DND-41 (cell line): ENCODE measurements around the gene NUP188.

Experiments
- ATAC-seq: fragments of 200-7000 bp; cut with Tn5 transposase; 3 replicates; pipeline ENCODE4 v1.9.1; 2021; ENCODE audit warnings: low read depth; ENCODE audit not compliant: insufficient read depth
- DNase-seq: peaks from one replicate; pipeline ENCODE4 v3.0.0-alpha.2; 2020
- H2AFZ ChIP-seq: 2 replicates; pipeline ENCODE4 v1.6.0; 2012; ENCODE audit warnings: low read depth, low read length
- H3K27ac ChIP-seq: 2 replicates; pipeline ENCODE4 v1.5.1; 2012; ENCODE audit warnings: low read length, inconsistent platforms
- H3K27me3 ChIP-seq: fragments of 200-600 bp; sonication (generic); 2 replicates; pipeline ENCODE4 v1.6.0; 2012; ENCODE audit warnings: low read length, mild to moderate bottlenecking, inconsistent platforms; ENCODE audit not compliant: insufficient read depth, poor library complexity
- H3K36me3 ChIP-seq: 2 replicates; pipeline ENCODE4 v1.5.1; 2012; ENCODE audit warnings: low read length, inconsistent platforms; ENCODE audit not compliant: insufficient read depth
- H3K4me1 ChIP-seq: 2 replicates; pipeline ENCODE4 v1.5.1; 2012; ENCODE audit warnings: mild to moderate bottlenecking, low read length; ENCODE audit not compliant: insufficient read depth
- H3K4me2 ChIP-seq: 2 replicates; pipeline ENCODE4 v1.6.0; 2012; ENCODE audit warnings: mild to moderate bottlenecking, moderate library complexity, low read length, inconsistent platforms; ENCODE audit not compliant: insufficient read depth
- H3K4me3 ChIP-seq, 2 experiments: fragments of 200-600 bp in 1 of 2; shearing (Covaris generic) in 1 of 2; 2 replicates each; pipeline ENCODE4 v1.5.1; 2012 to 2016; ENCODE audit warnings: inconsistent platforms in 2 of 2, low read length in 2 of 2, mild to moderate bottlenecking in 2 of 2, low read depth in 1 of 2, moderate library complexity in 1 of 2
- H3K79me2 ChIP-seq: 2 replicates; pipeline ENCODE4 v1.6.0; 2012; ENCODE audit warnings: low read length, inconsistent platforms; ENCODE audit not compliant: insufficient read depth
- H3K9ac ChIP-seq: 2 replicates; pipeline ENCODE4 v1.6.0; 2012; ENCODE audit warnings: low read depth, mild to moderate bottlenecking, inconsistent platforms, low read length, moderate library complexity
- H3K9me3 ChIP-seq: 2 replicates; pipeline ENCODE4 v1.5.1; 2012; ENCODE audit warnings: low read length, moderate library complexity, mild to moderate bottlenecking, inconsistent platforms; ENCODE audit not compliant: insufficient read depth, severe bottlenecking
- H4K20me1 ChIP-seq: 2 replicates; pipeline ENCODE4 v1.6.0; 2012; ENCODE audit warnings: low read length; ENCODE audit not compliant: insufficient read depth
- CTCF ChIP-seq: IDR thresholded peaks from 2 replicates; pipeline ENCODE4 v1.5.1; 2012; ENCODE audit warnings: borderline replicate concordance, low read length, moderate library complexity, mild to moderate bottlenecking; ENCODE audit not compliant: poor library complexity, severe bottlenecking; ENCODE audit errors: extremely low read depth
- EZH2 ChIP-seq: IDR thresholded peaks from 3 replicates; pipeline ENCODE4 v1.6.1; 2012; ENCODE audit warnings: borderline replicate concordance, low read depth, mild to moderate bottlenecking, moderate library complexity, low read length, inconsistent platforms; ENCODE audit not compliant: severe bottlenecking

NUP188 gene

DNA sequence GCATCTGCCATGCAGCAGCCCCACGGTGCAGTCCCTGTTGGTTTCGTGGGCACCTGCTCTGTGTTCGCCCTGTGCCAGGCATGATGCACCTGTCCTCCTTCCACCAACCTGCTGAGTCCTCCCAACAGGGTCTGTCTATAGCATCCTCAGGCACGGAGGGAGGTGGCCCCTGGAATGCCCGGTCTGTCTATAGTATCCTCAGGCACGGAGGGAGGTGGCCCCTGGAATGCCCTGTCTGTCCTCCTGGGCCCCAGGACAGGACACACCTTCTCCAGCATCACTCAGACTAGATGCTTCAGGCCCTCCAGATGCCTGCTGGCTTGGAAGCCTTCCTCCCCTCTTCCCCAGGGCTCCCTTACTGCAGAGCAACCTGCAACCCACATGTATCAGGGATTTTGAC is 36.6 kb upstream of the NUP188 start:
- H3K79me2 ChIP-seq: peaks cover 2% of the 10 kb centered on the region; the same call in 1 of the 2 replicates
- H4K20me1 ChIP-seq: peaks cover 9% of the 10 kb centered on the region; the same call in 1 of the 2 replicates
- peaks cover 69% of the 10 kb centered on the region for H3K36me3 ChIP-seq
- H3K9ac ChIP-seq: no peak overlapping the region
- H3K9me3 ChIP-seq: no peaks in the 10 kb centered on the region
- no peaks in the 10 kb centered on the region for H3K4me1 ChIP-seq
- H3K4me2 ChIP-seq: no peak overlapping the region
- ATAC-seq: no peak
- H3K4me3 ChIP-seq: no peak overlapping the region
- no peak overlapping the region for H3K27ac ChIP-seq
- no peak for TF ChIP-seq EZH2
- no peak for TF ChIP-seq CTCF
- H3K27me3 ChIP-seq: no peaks in the 10 kb centered on the region
- no peak for DNase-seq
- no peak overlapping the region for H2AFZ ChIP-seq

GRCh38 chr9:128911529-128912035 is 35.9 kb upstream of the NUP188 start:
- Histone ChIP-seq H3K36me3 (peaks cover 73% of the 10 kb centered on the region), H2AFZ (no peak overlapping the region), H3K27ac (no peak overlapping the region), H3K4me1 (no peaks in the 10 kb centered on the region), H3K4me3 (no peak overlapping the region), H3K9me3 (no peaks in the 10 kb centered on the region), H3K4me2 (no peak overlapping the region), H3K79me2 (peaks cover 2% of the 10 kb centered on the region; the same call in 1 of the 2 replicates), H4K20me1 (peaks cover 9% of the 10 kb centered on the region; the same call in 1 of the 2 replicates), H3K27me3 (no peaks in the 10 kb centered on the region), H3K9ac (no peak overlapping the region)
- ATAC-seq: no peak
- TF ChIP-seq EZH2: no peak
- no peak for TF ChIP-seq CTCF
- no peak for DNase-seq

- DNase-seq (no peak), ATAC-seq (no peak)
- Histone ChIP-seq H3K27me3 (no peaks in the 10 kb centered on the region), H4K20me1 (peaks cover 9% of the 10 kb centered on the region; the same call in 1 of the 2 replicates), H3K4me3 (no peak overlapping the region), H3K9me3 (no peaks in the 10 kb centered on the region), H2AFZ (no peak overlapping the region), H3K9ac (no peak overlapping the region), H3K4me2 (no peak overlapping the region), H3K27ac (no peak overlapping the region), H3K79me2 (peaks cover 2% of the 10 kb centered on the region; the same call in 1 of the 2 replicates), H3K4me1 (no peaks in the 10 kb centered on the region), H3K36me3 (peaks cover 71% of the 10 kb centered on the region)
- no peak for TF ChIP-seq EZH2
- TF ChIP-seq CTCF: no peak
Observed at GRCh38 chr9:128912270-128912853, 35.1 kb upstream of the NUP188 start.
